Measurements from ENCODE around the gene MCF2L. TPM values are rescaled to one million over a fixed set of nuclear protein-coding genes. Genes with fewer than 3 reads are reported as not detected.

Gene MCF2L
- total RNA-seq, 1 donor from 2014 or later: 115 TPM

DNA sequence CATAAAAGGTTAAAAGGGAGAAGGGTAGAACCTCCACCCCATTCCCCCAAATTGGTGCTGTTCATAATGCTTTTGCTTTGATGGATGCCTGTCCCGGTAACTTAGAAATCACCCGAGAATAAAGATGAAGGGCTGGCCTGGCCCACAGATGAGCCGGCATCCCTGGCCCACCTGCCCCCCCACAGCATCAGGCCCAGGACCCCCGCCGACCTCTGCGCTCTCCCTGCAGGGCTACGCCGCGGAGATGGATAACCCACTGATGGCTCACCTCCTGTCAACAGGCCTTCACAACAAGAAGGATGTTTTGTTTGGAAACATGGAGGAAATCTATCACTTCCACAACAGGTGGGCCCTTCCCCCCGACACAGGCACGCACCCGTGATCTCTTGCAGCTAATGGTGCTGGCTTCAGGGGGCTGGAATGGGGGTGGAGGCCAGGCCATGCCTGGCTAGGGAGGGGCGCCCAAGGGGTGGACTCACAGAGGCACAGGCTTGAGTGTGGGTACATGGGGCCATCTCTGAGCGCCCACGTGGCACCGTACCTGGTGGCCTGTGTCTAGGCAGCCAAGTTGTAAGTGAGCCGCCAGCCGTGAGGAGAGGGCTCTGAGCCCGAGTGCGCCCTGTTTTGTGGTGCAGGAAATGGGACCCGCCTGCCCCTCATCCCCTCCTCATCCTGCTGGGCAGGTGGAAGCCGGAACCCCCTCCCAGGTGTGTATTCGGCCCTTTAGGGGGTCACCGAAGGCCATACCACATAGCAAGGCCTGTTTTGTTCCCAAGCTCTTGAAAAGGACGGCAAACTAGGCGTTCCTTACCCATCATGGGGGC, 113.4 kb downstream of the MCF2L start:
- no peak for DNase-seq (ENCODE audit: low spot score)

DNA sequence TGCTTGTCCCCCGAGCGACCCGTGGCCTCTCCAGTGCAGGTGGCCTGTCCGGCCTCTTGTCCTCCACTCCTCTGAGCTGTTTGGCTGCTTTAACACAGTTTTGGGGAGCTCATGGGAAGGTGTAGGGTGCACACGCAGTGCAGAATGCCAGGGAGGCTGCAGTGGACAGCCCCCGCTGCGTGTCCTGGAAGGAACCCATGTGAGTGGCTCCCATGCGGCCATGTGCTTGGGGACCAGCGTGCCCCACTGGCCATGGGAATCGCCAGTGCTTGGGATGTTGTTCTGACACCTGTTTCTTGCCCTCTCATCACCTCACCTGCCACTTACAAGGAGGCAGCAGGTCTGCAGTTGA, 114.0 kb downstream of the MCF2L start:
- DNase-seq (ENCODE audit: low spot score): no peak

GRCh38 chr13:113083402-113084061, 114.5 kb downstream of the MCF2L start:
- no peak for DNase-seq (ENCODE audit: low spot score)

- DNase-seq (ENCODE audit: low spot score): no peak
Measured at GRCh38 chr13:113084094-113084942, 115.3 kb downstream of the MCF2L start.

DNA sequence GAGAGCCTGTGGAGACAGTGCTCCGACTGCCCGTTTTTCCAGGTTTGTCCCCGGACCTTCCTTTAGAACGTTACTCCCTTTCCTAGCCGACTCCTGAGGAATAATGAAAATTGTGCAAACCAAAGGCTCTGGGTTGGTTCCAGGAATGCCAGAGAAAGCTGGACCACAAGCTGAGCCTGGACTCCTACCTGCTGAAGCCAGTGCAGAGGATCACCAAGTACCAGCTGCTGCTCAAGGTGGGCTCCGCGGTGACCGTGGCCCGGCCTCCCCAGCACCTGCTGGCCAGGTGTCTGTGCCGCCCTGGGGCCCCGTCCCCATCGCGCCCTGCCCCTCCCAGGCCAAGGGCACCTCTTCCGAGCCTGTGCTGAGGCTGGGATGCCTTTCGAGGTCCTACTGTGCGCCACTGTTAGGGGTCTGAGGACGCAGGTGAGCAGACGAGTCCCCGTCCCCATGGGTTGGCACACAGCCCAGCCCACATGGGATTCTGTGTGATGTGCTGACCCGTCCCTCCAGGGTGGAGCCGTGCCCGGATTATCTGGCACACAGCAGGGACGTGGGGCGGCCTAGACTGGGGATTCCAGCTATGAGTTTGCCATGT, 116.0 kb downstream of the MCF2L start:
- no peak for DNase-seq (ENCODE audit: low spot score)

DNA sequence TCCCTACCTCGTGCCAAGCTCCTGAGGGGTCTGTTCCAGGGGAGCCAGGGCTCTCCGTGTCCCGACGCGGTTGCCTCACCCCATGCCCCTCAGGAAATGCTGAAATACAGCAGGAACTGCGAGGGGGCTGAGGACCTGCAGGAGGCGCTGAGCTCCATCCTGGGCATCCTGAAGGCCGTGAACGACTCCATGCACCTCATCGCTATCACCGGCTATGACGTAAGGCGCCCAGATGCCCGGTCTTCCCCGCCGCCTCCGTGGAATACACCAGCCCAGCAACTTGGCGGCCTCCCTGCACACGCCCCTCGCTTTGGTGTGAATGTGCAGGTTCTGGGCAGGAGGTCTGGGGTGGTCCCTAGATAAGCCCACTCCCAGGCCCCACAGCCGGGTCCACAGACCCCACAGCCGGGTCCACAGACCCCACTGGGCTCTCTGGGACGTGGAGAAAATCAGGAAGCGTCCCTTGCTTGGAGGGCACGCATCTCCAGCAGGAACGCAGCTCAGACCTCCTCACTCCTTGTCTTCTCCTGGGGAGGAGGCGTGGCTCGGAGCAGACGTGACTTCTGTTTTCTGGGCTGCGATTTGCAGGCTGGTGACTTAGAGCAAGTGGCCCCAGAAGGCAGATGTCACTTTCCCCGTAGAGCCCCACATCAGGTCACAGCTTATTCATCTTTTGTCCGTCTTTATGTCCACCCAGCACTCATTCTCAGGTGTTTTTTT, 117.2 kb downstream of the MCF2L start:
- no peak for DNase-seq (ENCODE audit: low spot score)

DNA sequence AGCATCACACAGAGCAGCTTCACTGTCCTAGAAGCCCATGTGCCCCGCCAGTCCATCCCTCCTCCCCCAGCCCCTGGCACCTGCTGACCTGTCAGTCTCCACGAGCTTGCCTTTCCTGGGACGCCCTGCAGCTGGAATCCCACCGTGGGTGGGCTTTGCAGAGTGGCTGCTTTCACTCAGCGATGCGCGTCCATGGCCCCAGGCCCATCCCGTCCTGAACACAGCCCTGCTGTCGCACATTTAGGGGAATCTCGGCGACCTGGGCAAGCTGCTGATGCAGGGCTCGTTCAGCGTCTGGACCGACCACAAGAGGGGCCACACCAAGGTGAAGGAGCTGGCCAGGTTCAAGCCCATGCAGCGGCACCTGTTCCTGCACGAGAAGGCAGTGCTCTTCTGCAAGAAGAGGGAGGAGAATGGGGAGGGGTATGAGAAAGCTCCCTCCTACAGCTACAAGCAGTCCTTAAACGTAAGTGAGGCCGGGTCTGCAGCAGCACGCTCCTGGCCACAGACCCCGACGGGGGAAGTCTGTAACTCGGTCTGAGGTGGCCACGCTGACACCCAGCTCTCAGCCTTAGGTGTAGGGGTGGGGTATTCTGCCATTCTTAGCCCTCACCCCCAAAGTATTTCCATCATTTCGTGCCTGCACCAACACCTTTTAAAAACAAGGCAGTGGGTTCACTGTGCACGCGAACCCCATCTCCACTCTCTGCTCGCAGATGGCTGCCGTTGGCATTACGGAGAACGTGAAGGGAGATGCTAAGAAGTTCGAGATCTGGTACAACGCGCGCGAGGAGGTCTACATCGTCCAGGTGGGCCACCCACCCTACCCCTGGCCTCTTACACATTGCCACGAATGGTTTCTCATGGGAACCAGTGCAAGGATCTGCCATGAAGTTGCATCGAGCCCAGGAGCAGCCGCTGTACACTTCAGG, 118.2 kb downstream of the MCF2L start:
- DNase-seq (ENCODE audit: low spot score): no peak

DNA sequence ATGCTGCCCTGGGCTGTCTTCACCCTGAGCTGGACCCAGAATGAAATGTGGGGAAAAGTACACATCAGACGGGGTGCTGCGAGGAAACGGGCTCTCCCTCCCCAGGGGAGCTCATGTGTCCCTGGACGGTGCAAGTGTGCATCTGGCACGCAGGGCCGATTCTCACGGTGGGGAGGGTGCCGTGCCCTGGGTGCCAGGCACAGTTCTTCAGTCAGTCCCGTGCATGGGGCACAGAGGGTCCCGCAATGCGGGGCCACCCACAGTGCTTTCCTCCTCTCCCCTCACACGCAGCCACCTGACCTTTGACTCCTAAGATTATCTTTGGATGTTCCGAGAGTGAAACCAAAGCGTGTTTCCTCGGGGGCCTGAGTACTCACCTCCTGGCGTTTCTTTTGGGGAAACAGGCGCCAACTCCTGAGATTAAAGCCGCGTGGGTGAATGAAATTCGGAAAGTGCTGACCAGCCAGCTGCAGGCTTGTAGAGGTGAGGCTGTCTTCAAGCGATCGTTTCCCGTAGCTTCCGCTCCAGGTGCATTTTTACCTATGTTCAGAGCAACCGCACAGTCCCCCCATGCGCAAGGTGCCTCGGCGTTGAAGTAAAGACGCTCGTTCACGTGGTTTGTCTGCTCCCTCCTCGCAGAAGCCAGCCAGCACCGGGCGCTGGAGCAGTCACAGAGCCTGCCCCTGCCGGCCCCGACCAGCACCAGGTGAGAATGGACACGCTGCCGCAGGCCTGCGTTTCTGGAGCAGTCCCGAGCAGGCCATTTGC, 119.1 kb downstream of the MCF2L start:
- DNase-seq (ENCODE audit: low spot score): no peak

- no peak for DNase-seq (ENCODE audit: low spot score)
Measured at GRCh38 chr13:113088691-113089020, 119.6 kb downstream of the MCF2L start.

DNA sequence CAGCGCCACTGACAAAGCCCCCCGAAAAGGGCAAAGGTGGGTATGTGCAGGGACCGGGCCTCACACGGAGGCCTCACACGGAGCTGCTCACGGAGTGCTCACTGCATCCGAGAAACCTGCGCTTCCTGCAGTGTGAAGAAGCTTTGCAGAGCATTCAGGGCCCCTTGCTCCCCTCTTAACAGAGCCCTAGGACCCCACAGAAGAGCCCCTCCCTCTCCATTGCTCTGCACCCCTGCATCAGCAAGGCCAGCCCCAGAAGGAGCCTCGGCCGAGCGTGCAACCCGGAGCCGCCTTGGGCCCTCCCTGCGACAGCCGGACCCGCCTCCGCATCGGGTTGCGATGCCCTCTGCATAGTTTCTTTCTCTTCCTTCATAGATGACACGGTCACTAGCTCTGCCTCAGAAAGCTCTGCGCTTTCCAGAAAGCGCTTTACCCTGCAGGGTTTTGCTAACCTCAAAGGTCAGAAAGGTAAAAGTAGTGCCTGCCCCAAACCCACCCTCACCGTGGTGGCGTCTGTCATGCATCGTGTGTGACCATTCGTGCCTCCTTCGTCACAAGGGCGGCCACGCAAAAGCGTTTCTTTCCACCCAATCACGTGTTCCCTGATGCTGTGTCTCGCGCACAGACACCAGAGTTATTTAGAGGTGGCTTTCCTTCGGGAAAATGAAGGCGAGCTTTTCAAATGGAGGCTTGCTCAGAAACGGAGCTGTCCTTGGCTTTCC, 120.8 kb downstream of the MCF2L start:
- no peak for DNase-seq (ENCODE audit: low spot score)

GRCh38 chr13:113090415-113090770, 121.4 kb downstream of the MCF2L start:
- DNase-seq (ENCODE audit: low spot score): no peak

DNA sequence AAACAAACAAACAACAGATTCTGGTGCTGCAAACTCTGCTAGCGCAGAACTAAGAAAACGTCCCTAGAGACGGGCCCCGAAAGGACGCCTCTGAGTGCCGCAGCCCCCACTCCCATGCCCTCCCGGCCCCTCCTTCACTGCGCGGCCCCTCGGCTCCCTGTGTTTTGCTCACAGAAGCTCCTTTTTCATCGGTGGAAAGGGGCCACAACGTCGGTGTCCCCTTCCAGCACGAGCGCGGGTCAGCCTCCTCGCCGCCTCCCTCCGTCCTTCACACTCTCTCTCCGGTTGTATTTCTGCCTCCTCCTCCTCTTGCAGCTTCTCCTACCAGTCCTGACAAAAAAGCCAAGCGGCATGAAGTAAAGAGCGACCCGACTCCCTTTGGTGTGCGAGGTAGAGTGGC, 121.8 kb downstream of the MCF2L start:
- DNase-seq (ENCODE audit: low spot score): no peak

GRCh38 chr13:113091211-113091771, 122.3 kb downstream of the MCF2L start:
- DNase-seq (ENCODE audit: low spot score): no peak

DNA sequence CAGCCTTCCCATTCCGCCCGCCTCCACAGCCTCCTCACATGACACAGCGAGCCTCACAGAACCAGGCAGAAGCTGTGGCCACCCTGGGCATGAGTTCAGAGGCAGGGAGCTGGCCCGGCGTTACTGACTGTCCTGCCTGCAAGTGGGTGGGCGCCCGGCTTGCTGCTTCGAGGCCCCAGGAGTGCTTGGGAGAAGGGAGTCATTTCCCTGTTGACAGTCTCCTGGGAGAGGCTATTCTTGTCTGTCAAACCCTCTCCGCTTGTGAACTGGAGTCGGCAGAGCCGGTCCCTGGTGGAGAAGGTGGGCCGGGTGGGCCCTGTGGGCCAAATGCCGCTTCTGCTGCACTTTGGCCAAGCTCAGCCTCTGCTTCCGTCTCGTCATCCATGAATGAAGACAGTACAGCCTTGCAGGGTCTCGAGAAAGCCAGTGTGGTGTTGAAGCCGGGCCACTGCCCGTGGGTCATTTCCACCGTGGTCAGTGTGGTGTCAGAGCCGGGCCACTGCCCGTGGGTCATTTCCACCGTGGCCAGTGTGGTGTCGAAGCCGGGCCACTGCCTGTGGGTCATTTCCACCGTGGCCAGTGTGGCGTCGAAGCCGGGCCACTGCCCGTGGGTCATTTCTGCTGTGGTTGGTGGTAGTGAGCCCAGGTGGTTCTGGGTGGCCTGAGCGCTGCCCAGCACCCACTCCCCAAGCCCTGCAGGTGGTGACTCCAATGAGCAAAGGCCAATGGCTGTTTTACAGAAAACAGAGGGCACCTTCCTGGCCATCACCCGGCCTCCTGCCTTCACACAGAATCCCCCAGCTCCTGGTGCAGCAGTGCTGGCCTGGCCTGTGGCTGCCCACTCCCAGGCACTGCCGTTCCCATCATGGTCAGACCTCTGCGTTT, 123.1 kb downstream of the MCF2L start:
- DNase-seq (ENCODE audit: low spot score): no peak

DNA sequence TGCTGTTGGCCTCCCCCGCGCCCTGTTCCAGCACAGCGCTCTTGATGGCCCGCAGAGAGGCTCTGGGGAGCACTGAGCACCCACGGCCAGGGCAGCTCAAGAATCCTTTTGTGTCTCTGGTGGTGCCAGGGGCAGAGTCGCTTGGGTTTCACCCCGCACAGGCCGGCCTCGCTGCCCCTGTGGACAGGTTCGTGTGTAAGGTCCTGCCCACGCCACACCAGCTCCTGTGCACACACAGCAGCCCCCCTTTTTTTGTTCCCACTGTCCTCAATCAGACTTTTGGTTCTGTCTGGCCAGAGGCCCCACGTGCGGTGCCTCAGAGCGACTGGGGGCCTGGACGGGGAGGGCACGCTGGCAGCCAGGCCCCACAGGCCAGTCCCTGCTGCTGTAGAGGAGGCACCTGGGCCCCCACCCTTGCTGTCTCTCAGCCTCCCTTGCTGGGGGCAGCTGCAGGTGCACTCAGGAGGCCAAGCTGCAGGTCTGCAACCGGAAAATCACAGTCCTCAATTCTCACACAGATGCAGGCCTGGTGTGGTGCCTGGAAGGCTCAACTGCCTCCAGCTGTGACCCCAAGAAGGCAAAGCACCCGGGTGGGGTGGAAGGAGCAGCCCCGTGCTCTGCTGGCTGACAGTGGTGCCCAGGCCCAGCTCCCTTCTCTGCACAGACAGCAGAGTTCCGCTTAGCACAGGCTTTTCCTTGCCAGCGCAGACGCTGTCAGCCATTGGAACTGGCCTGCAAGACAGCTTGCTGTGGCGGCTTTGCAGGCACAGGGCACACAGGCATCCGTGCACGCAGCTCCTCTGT, 124.0 kb downstream of the MCF2L start:
- no peak for DNase-seq (ENCODE audit: low spot score)

DNA sequence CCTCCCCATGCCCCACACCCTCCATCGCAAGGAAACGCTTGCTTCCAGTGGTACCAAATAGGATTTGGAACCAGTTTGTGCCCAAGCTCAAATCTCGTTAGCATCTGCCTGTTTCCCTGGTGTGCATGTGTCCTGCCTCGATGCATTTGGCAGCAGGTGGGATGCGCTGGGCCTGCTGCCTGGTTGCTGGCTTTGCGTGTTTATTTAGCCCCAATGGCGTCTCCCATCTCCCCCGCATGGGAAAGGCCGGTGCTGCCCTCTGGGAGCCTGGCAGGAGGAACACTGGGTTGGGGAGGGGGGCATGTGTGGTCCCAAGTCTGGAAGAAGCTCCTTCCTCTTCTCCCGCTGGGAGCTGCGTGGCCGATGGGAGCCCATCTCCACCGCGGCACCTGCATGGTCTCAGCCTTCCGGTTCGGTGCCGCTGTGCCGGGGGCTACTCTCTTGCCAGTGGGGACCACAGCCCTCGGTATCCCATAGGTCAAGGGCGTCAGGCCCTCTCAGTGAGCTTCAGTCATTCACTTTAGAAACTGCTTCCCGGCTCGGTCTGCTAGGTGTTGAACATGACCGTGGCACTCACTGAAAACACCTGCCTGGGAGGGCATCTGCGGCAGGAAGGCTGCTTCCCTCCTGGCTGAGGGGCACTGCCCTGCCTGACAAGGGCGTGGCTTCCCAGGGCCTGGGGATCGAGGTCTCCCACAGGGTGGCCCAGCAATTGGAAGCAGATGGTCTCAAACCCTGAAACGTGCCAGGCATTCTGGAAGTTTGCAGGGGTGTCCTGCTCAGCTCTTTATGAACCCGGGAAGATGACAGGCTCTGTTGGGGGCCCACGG, 124.8 kb downstream of the MCF2L start:
- no peak for DNase-seq (ENCODE audit: low spot score)

Measured in ureter (tissue), 1 donor.